NCI-H345 treated with DMSO at 0.1 percent for 48 hours (cell line): ENCODE results near the gene PCDH9.
"Not testable (repeated sequence)": the region's sequence is repeated elsewhere in the genome, so short reads cannot be mapped to it uniquely, and the experiment has no call there.

Source experiments
- DNase-seq: peaks from one replicate; lab custom pipeline; 2025; ENCODE audit not compliant: unreplicated experiment; lab: John Stamatoyannopoulos, UW

PCDH9 gene

GRCh38 chr13:66790861-66791260 is 439.3 kb downstream of the PCDH9 start:
- no peak for DNase-seq

- DNase-seq = no peak
Measured at GRCh38 chr13:66781241-66781640, 448.9 kb downstream of the PCDH9 start.

GRCh38 chr13:66780814-66781213 is 449.3 kb downstream of the PCDH9 start:
- DNase-seq = no peak

GRCh38 chr13:66778461-66778860 is 451.7 kb downstream of the PCDH9 start:
- DNase-seq = no peak

GRCh38 chr13:66775196-66775595 is 454.9 kb downstream of the PCDH9 start:
- DNase-seq = no peak

GRCh38 chr13:66774046-66774445 is 456.1 kb downstream of the PCDH9 start:
- DNase-seq = no peak

GRCh38 chr13:66765559-66765958 is 464.6 kb downstream of the PCDH9 start:
- DNase-seq = no peak

- not testable (repeated sequence) for DNase-seq
Measured at GRCh38 chr13:66760678-66761077, 469.5 kb downstream of the PCDH9 start.

GRCh38 chr13:66759919-66760318 is 470.2 kb downstream of the PCDH9 start:
- no peak for DNase-seq

GRCh38 chr13:66751691-66752090 is 478.4 kb downstream of the PCDH9 start:
- no peak for DNase-seq

- DNase-seq = no peak
Measured at GRCh38 chr13:66748712-66749111, 481.4 kb downstream of the PCDH9 start.

GRCh38 chr13:66745307-66745706 is 484.8 kb downstream of the PCDH9 start:
- DNase-seq = no peak

- no peak for DNase-seq
Measured at GRCh38 chr13:66723576-66723975, 506.6 kb downstream of the PCDH9 start.

- DNase-seq = no peak
Measured at GRCh38 chr13:66716538-66716937, 513.6 kb downstream of the PCDH9 start.

- DNase-seq = no peak
Measured at GRCh38 chr13:66714795-66715194, 515.3 kb downstream of the PCDH9 start.

GRCh38 chr13:66704110-66704509 is 526.0 kb downstream of the PCDH9 start:
- no peak for DNase-seq

- no peak for DNase-seq
Measured at GRCh38 chr13:66703597-66703996, 526.5 kb downstream of the PCDH9 start.

- DNase-seq = no peak
Measured at GRCh38 chr13:66700117-66700601, 530.0 kb downstream of the PCDH9 start.

GRCh38 chr13:66693656-66694055 is 536.5 kb downstream of the PCDH9 start:
- no peak for DNase-seq

GRCh38 chr13:66691149-66691548 is 539.0 kb downstream of the PCDH9 start:
- no peak for DNase-seq

GRCh38 chr13:66689628-66690027 is 540.5 kb downstream of the PCDH9 start:
- peak; percentile 8 for DNase-seq

- no peak for DNase-seq
Measured at GRCh38 chr13:66689037-66689619, 541.0 kb downstream of the PCDH9 start.

GRCh38 chr13:66681403-66681802 is 548.7 kb downstream of the PCDH9 start:
- DNase-seq = no peak
